Lower leg skin (tissue), 4 donors: ENCODE measurements around the gene NOA1. TPM values are rescaled to one million over a fixed set of nuclear protein-coding genes. Genes with fewer than 3 reads are reported as not detected.
"Not testable (repeated sequence)": the region's sequence is repeated elsewhere in the genome, so short reads cannot be mapped to it uniquely, and the experiment has no call there.

Source experiments
- DNase-seq, 2 donors: peaks; one replicate each; pipeline ENCODE4 v3.0.0-alpha.2; 2019; ENCODE audit warnings: low spot score in 2 of 2
- H3K4me3 ChIP-seq: fragments of 200-600 bp; sonication (generic); 2 replicates; pipeline ENCODE4 v1.5.1; 2017; ENCODE audit warnings: mild to moderate bottlenecking, low read depth; ENCODE audit not compliant: poor library complexity, severe bottlenecking
- POLR2A ChIP-seq, 2 donors: fragments of 450-650 bp; IDR thresholded peaks; one replicate each; pipeline ENCODE4 v1.6.1; 2016 to 2017; ENCODE audit warnings: antibody characterized with exemption in 2 of 2, mild to moderate bottlenecking in 1 of 2, moderate library complexity in 1 of 2
- WGBS, 2 donors: methylation state at CpG; one replicate each; pipeline ENCODE4 v1.1.5; 2018; 5-methylcytosine and 5-hydroxymethylcytosine counted together
- intact Hi-C: fragments of 100-400 bp; cut with DNase I; formaldehyde crosslinking; loops from one replicate; pipeline ENCODE4 v1.15.0; 2023; ENCODE audit warnings: low total_unique reads
- total RNA-seq, 4 donors: library from RNA; depleted of rRNA; stranded (reverse); fragments of >200 nt; gene quantifications; one replicate each; pipeline ENCODE4 v1.1.0, GENCODE V29; 2016
- TF ChIP-seq, protein P1 (sequence below), 3 donors: fragments of 450-650 bp; IDR thresholded peaks; one replicate each; pipeline ENCODE4 v1.5.1; 2016; ENCODE audit warnings: antibody characterized with exemption in 3 of 3, mild to moderate bottlenecking in 3 of 3, moderate library complexity in 2 of 3

The NOA1 gene
- total RNA-seq, 4 donors from 2014 or later = 37.8 to 46.4 (median 42.9) TPM

DNA sequence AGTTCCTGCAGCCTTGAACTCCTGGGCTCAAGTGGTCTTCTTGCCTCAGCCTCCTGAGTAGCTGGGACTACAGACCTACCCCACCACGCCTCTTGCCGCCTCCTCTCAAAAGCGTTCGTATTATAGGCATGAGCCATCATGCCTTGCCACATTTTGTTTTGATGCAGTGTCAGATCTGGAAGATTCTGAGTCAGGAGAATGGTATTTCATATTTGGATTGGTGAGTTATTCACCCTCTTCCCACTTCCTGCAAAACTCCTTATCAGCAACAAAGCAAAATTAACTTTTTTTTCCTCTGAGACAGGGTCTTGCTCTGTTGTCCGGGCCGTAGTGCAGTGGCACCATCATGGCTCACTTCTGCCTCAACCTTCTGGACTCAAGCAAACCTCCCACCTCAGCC, 40.1 kb downstream of the NOA1 start:
- TF ChIP-seq, protein P1, sequence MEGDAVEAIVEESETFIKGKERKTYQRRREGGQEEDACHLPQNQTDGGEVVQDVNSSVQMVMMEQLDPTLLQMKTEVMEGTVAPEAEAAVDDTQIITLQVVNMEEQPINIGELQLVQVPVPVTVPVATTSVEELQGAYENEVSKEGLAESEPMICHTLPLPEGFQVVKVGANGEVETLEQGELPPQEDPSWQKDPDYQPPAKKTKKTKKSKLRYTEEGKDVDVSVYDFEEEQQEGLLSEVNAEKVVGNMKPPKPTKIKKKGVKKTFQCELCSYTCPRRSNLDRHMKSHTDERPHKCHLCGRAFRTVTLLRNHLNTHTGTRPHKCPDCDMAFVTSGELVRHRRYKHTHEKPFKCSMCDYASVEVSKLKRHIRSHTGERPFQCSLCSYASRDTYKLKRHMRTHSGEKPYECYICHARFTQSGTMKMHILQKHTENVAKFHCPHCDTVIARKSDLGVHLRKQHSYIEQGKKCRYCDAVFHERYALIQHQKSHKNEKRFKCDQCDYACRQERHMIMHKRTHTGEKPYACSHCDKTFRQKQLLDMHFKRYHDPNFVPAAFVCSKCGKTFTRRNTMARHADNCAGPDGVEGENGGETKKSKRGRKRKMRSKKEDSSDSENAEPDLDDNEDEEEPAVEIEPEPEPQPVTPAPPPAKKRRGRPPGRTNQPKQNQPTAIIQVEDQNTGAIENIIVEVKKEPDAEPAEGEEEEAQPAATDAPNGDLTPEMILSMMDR (IDR thresholded peaks at IDR 0.05) = no peak
- no peak for TF ChIP-seq POLR2A (IDR thresholded peaks at IDR 0.05)
- intact Hi-C loops = no loop called here
- DNase-seq = no peak
- 54 to 61% methylated on average over 6 of the region's 6 CpGs for WGBS, 2 donors
- H3K4me3 ChIP-seq = no peak overlapping the region

DNA sequence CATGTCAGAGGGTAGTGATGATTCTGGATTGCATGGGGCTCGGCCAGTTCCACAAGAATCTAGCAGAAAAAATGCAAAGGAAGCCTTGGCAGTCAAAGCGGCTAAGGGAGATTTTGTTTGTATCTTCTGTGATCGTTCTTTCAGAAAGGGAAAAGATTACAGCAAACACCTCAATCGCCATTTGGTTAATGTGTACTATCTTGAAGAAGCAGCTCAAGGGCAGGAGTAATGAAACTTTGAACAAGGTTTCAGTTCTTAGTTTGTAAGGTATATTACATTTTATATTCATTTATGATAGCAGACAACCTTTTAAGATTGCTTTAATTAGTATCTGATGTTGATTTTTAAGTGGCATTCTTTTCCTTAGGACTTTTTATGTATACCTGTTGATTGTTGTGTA, 45.5 kb downstream of the NOA1 start:
- WGBS, 2 donors = 77 to 80% methylated on average over 4 of the region's 4 CpGs
- no peak overlapping the region for H3K4me3 ChIP-seq
- intact Hi-C loops = no loop called here
- TF ChIP-seq, protein P1 (IDR thresholded peaks at IDR 0.05) = no peak
- no peak for TF ChIP-seq POLR2A (IDR thresholded peaks at IDR 0.05)
- no peak for DNase-seq

DNA sequence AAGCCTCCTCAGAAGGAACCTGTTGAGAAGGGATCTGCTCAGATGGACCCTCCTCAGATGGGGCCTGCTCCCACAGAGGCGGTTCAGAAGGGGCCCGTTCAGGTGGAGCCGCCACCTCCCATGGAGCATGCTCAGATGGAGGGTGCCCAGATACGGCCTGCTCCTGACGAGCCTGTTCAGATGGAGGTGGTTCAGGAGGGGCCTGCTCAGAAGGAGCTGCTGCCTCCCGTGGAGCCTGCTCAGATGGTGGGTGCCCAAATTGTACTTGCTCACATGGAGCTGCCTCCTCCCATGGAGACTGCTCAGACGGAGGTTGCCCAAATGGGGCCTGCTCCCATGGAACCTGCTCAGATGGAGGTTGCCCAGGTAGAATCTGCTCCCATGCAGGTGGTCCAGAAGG, 46.8 kb downstream of the NOA1 start:
- TF ChIP-seq POLR2A (IDR thresholded peaks at IDR 0.05) = no peak
- TF ChIP-seq, protein P1 (IDR thresholded peaks at IDR 0.05) = no peak
- WGBS, 2 donors = 88 to 94% methylated on average over 7 of the region's 7 CpGs
- intact Hi-C loops = no loop called here
- DNase-seq = no peak
- H3K4me3 ChIP-seq = no peak overlapping the region

DNA sequence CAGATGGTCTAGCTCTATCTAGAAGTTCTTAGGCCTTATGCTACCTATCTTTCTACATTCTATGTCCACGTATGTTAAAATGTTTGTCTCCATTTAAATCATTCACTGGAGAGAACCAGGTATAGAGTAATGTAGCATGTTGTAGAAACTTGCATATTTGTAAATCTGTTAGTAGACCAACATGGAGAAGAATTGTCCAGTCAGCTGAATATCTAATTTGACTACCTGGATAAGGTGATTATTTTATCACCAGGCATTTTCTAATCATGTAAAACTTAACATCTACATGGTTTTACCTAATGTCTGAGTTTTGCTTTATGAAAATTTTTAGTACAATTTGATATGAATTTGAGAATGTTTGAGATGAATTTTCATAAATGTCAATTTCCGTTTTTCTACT, 50.2 kb downstream of the NOA1 start:
- intact Hi-C loops = no loop called here
- 98% methylated on average over 2 of the region's 2 CpGs for WGBS, 2 donors
- no peak for TF ChIP-seq POLR2A (IDR thresholded peaks at IDR 0.05)
- TF ChIP-seq, protein P1 (IDR thresholded peaks at IDR 0.05) = no peak
- DNase-seq = no peak
- no peak overlapping the region for H3K4me3 ChIP-seq

DNA sequence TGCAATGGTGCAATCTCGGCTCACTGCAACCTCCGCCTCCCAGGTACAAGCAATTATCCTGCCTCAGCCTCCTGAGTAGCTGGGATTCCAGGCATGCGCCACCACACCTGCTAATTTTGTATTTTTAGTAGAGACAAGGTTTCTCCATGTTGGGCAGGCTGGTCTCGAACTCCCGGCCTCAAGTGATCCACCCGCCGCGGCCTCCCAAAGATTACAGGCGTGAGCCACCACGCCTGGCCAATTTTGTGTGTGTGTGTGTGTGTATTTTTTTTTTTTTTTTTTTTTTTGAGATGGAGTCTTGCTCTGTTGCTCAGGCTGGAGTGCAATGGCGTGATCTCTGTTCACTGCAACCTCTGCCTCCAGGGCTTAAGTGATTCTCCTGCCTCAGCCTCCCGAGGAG, 62.4 kb downstream of the NOA1 start:
- H3K4me3 ChIP-seq, intact Hi-C loops: not testable (repeated sequence)
- DNase-seq = peak in 1 of 2 donors; percentile 52
- 92 to 97% methylated on average over 12 of the region's 12 CpGs for WGBS, 2 donors

DNA sequence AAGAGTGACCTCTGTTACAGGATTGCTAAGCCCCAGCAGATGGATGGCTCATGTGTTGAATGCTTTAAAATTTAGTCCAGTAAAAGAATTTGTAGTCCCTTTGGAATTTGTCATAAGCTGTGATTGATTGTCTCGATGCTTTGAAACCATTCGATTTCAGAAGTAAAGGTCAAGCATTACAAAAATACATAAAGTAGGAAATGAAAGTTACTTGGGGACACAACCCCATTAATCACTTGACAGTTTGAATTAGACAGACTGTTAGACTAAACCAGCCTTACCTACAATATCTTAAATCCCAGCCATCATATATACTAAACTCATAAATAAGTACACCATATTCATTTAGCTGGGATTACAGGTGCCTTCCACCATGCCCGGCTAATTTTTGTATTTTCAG, 63.1 kb downstream of the NOA1 start:
- WGBS, 2 donors = 75 to 77% methylated on average over 3 of the region's 3 CpGs
- TF ChIP-seq, protein P1 (IDR thresholded peaks at IDR 0.05) = no peak
- no peak for TF ChIP-seq POLR2A (IDR thresholded peaks at IDR 0.05)
- DNase-seq = no peak
- intact Hi-C loops = no loop called here
- no peak overlapping the region for H3K4me3 ChIP-seq

Other genes starting within 250 kb of the NOA1 start
- gene SPINK2, start 155.9 kb downstream of the NOA1 start, total RNA-seq = not detected
- gene REST, start 69.7 kb downstream of the NOA1 start, total RNA-seq = 10 to 100 TPM; 29.2 to 48.2 (median 41.7) TPM
- 100 to 1,000 TPM in 1 of 4 donors, 10 to 100 TPM in 3; 47.5 to 109 (median 75.1) TPM for gene POLR2B, start 1.3 kb upstream of the NOA1 start, total RNA-seq
- 100 to 1,000 TPM; 122 to 324 (median 168) TPM for gene IGFBP7, start 132.8 kb upstream of the NOA1 start, total RNA-seq